KOPT-K1 (cell line): ENCODE results near the gene RAB7B.

Experiments
- H3K27ac ChIP-seq: fragments of 200-600 bp; sonication (generic); 2 replicates; pipeline ENCODE4 v1.5.1; 2016; ENCODE audit warnings: antibody characterized with exemption, mild to moderate bottlenecking, low read depth, low read length; ENCODE audit not compliant: poor library complexity, severe bottlenecking
- H3K36me3 ChIP-seq: fragments of 200-600 bp; sonication (generic); 2 replicates; pipeline ENCODE4 v1.5.1; 2017; ENCODE audit warnings: antibody characterized with exemption, mild to moderate bottlenecking, low read length, moderate library complexity; ENCODE audit not compliant: insufficient read depth
- H3K9me3 ChIP-seq: fragments of 200-600 bp; sonication (generic); 2 replicates; pipeline ENCODE4 v1.5.1; 2017; ENCODE audit warnings: antibody characterized with exemption, low read length, mild to moderate bottlenecking; ENCODE audit not compliant: insufficient read depth, poor library complexity, severe bottlenecking

RAB7B gene

GRCh38 chr1:205962821-205963221 lies 40.4 kb downstream of the RAB7B start:
- Histone ChIP-seq H3K27ac (no peak overlapping the region), H3K9me3 (no peaks in the 10 kb centered on the region)

GRCh38 chr1:205961991-205962820 lies 41.0 kb downstream of the RAB7B start:
- Histone ChIP-seq H3K9me3 (no peaks in the 10 kb centered on the region), H3K27ac (no peak overlapping the region)

More at GRCh38 chr1:205962821-205963221, 40.4 kb downstream of the RAB7B start:
- no peaks in the 10 kb centered on the region for H3K36me3 ChIP-seq

GRCh38 chr1:205961405-205961804 lies 41.8 kb downstream of the RAB7B start:
- H3K9me3 ChIP-seq, result no peaks in the 10 kb centered on the region
- no peak overlapping the region for H3K27ac ChIP-seq
- H3K36me3 ChIP-seq, result no peaks in the 10 kb centered on the region

More at GRCh38 chr1:205961991-205962820, 41.0 kb downstream of the RAB7B start:
- no peaks in the 10 kb centered on the region for H3K36me3 ChIP-seq

GRCh38 chr1:205959789-205960188 lies 43.4 kb downstream of the RAB7B start:
- no peaks in the 10 kb centered on the region for H3K9me3 ChIP-seq
- H3K27ac ChIP-seq, result no peak overlapping the region
- no peaks in the 10 kb centered on the region for H3K36me3 ChIP-seq

- Histone ChIP-seq H3K27ac (no peak overlapping the region), H3K9me3 (no peaks in the 10 kb centered on the region), H3K36me3 (no peaks in the 10 kb centered on the region)
Observed at GRCh38 chr1:205955499-205955898, 47.7 kb downstream of the RAB7B start.

GRCh38 chr1:205954819-205955404 lies 48.3 kb downstream of the RAB7B start:
- no peaks in the 10 kb centered on the region for H3K36me3 ChIP-seq
- no peaks in the 10 kb centered on the region for H3K9me3 ChIP-seq
- H3K27ac ChIP-seq, result no peak overlapping the region

- H3K9me3 ChIP-seq, result no peaks in the 10 kb centered on the region
- H3K27ac ChIP-seq, result no peak overlapping the region
- H3K36me3 ChIP-seq, result no peaks in the 10 kb centered on the region
Observed at GRCh38 chr1:205951746-205952145, 51.4 kb downstream of the RAB7B start.

- H3K9me3 ChIP-seq, result no peaks in the 10 kb centered on the region
- no peaks in the 10 kb centered on the region for H3K36me3 ChIP-seq
- no peak overlapping the region for H3K27ac ChIP-seq
Observed at GRCh38 chr1:205950826-205951549, 52.2 kb downstream of the RAB7B start.

- Histone ChIP-seq H3K9me3 (no peaks in the 10 kb centered on the region), H3K36me3 (no peaks in the 10 kb centered on the region), H3K27ac (no peak overlapping the region)
Observed at GRCh38 chr1:205950280-205950679, 52.9 kb downstream of the RAB7B start.

- Histone ChIP-seq H3K36me3 (no peaks in the 10 kb centered on the region), H3K9me3 (no peaks in the 10 kb centered on the region), H3K27ac (no peak overlapping the region)
Observed at GRCh38 chr1:205949753-205950152, 53.4 kb downstream of the RAB7B start.

- Histone ChIP-seq H3K9me3 (no peaks in the 10 kb centered on the region), H3K27ac (no peak overlapping the region), H3K36me3 (no peaks in the 10 kb centered on the region)
Observed at GRCh38 chr1:205948886-205949285, 54.3 kb downstream of the RAB7B start.

GRCh38 chr1:205948039-205948438 lies 55.2 kb downstream of the RAB7B start:
- H3K36me3 ChIP-seq, result no peaks in the 10 kb centered on the region
- no peak overlapping the region for H3K27ac ChIP-seq
- H3K9me3 ChIP-seq, result no peaks in the 10 kb centered on the region

- Histone ChIP-seq H3K36me3 (no peaks in the 10 kb centered on the region), H3K9me3 (no peaks in the 10 kb centered on the region), H3K27ac (no peak overlapping the region)
Observed at GRCh38 chr1:205947024-205947423, 56.2 kb downstream of the RAB7B start.

GRCh38 chr1:205945069-205945468 lies 58.1 kb downstream of the RAB7B start:
- Histone ChIP-seq H3K27ac (no peak overlapping the region), H3K9me3 (no peaks in the 10 kb centered on the region), H3K36me3 (no peaks in the 10 kb centered on the region)

- H3K27ac ChIP-seq, result no peak overlapping the region
- no peaks in the 10 kb centered on the region for H3K9me3 ChIP-seq
- H3K36me3 ChIP-seq, result no peaks in the 10 kb centered on the region
Observed at GRCh38 chr1:205944525-205944924, 58.7 kb downstream of the RAB7B start.
